A549 treated with RU486 at 1 μM for 4 hours (cell line): Measurements from ENCODE around the gene IGF2BP2. TPM values are rescaled to one million over a fixed set of nuclear protein-coding genes. Genes with fewer than 3 reads are reported as not detected.

Experiments used
- total RNA-seq: library from RNA; stranded (reverse); fragments of 200-300 nt; extraction: Qiagen RNA extraction; gene quantifications from 5 replicates; pipeline ENCODE4 v1.2.3, GENCODE V29; 2022; ENCODE audit warnings: low read depth

The IGF2BP2 gene
- 8.2 to 10.6 TPM (median 10.0 TPM) in 5 replicates for total RNA-seq

GRCh38 chr3:185825006-185825638 is at the start of gene IGF2BP2:
TSS of gene IGF2BP2 (minus strand) at chr3:185825042. CDS start at chr3:185824960, 82 bp downstream.

Other genes with a start within 250 kb of the IGF2BP2 start
- gene SENP2, start 238.7 kb downstream of the IGF2BP2 start, total RNA-seq, result 16.2 to 17.6 TPM (median 16.5 TPM) in 5 replicates
- gene TRA2B, start 113.0 kb upstream of the IGF2BP2 start, total RNA-seq, result 161 to 203 TPM (median 182 TPM) in 5 replicates